Hematopoietic multipotent progenitor cell (in vitro differentiated cells): ENCODE results near the gene LCA5L. TPM values are rescaled to one million over a fixed set of nuclear protein-coding genes. Genes with fewer than 3 reads are reported as not detected.

Experiments
- DNase-seq, 3 donors: peaks; one replicate each; pipeline ENCODE4 v3.0.0-alpha.2; 2011 to 2015; ENCODE audit warnings: low read depth in 2 of 3, low spot score in 2 of 3
- total RNA-seq: library from RNA; depleted of rRNA; stranded (reverse); fragments of >200 nt; gene quantifications from one replicate; pipeline ENCODE4 v1.2.3, GENCODE V29; 2012

The LCA5L gene
- total RNA-seq = 0.27 TPM

DNA sequence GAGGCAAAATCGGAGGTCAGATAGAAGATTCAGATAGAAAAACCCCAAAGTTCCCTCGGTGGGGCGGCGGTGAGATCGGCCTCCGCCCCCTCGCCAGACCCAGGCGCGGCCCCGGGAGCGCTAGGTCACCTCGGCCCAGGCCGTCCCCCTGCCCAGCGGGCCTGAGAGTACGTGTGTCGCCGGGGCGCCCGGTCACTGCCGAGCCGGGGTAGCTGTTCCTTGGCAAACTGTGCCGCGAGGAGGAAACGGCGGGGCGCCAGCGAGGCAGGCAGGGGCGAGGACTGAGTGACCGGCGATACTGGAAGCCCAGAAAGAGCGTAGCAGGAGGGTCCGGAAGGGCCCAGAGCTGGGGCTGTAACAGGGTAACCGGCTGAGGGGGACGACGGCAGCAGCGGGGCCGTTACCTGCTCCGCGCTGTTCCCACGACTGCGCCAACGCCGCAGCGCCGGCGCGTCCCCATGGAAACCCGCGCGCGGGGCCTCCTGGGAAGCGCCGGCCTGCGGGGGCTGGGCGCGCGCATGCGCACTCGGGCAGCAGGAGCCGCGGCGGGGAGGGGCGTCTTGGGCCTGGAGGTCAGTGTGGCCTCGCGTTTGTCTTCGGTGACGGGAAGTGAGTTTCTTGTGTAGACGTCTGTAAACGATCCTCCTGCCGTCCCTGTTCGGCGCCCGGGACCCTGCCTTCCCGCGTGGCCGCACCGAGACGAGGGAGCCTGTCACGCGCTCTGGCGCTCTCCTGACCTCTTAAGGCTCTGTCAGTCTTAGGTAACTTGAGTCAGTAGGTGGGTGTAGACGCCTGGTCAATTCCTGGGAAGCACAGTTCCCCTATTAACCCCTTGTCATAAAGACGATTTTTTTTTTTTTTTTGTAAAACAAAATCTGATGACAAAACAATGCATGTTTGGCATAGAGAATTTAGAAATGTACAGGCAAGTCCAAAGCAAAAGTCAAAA, at the start of gene LCA5L:
LCA5L (minus strand) TSS at position 458 of the 949 bp plus-strand sequence. CDS start 17,285 bp downstream, outside the sequence.
- DNase-seq = peak; percentile 90 to 92 (median 91)

DNA sequence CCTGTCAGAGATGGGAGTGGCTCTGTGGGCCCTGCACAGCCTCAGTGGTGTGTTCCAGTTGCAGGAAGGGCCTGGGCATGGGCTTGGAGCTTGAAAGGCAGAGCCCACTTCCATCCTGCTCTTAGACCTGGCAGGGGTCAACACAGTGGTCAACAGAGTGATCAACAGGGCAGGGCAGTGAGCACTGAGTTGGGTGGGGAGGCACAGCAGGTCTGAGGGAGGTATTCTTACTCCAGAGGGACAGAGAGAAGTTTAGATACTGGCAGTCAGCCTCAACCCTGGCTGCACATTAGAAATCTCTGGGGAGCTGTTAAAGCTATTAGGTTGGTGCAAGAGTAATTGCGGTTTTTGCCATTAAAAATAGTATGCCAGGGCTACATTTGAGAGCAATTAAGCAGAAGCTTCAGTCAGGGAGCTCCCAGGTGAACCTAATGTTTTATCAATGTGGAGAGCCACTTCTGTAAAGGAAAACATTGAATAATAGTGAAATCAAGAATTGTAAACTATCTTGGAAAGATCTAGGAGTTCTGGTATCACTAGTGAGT, 43.9 kb upstream of the LCA5L start:
- no peak for DNase-seq

DNA sequence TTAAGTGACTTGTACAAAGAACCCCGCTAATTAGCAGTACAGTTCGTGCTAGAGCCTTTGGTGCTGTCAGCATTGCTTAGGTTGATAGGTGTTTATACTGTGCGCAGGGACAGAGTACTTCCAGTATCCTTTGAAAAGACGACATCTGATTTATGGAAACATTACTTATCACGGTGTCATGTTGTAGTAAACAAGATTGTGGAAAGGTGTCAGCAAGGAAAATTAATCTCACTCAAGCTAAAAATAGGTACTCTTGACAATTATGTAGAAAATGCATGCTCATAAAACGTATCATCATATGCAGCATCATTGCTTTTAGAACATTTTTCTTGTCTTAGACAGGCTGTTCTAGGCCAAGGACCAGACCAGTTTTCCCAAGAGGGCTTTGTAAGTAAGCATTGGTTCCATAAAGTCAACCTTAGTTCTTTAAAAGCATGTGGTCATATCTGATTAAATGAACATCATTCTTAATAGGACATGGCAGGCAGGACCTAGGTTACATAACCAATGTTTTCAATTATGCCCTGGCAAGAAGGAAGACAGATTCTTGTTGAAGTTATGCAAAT, 39.2 kb upstream of the LCA5L start:
- DNase-seq = no peak

DNA sequence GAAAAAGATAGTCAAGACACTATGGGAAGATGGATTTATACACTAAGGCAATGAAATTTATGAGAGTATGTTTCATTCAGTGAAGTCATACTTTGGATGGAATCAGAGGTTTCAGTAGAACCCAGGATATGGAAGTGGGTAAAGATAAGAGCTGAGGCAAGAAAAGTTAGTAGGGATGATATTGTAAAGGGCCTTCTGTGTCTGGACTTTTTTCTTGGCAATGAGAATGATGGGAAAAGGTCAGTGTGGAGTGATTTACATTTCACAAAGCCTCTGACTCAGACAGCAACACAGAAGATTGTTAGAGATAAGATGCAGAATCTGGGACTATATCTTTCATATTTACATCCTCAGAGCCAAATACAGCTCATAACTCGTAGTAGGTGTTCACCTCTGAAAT, 38.3 kb upstream of the LCA5L start:
- no peak for DNase-seq

DNA sequence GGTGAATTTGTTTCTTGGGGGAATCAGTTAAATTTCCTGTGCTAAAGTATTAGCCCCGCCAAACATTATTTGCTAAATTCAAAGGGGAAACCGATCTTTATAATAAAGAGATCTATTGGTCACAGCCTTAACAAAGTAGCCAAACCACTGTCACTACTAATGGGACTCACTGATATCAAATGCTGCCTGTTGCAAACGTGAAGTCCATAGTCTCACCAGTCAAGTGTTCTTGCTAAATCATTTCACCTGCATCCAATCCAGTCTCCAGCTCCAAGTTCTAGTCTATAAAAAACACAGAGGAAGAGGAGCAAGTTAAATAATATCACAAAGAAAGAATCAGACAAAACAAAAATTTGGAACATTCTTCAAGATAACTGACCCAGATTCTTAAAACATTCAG, 36.3 kb upstream of the LCA5L start:
- no peak for DNase-seq

DNA sequence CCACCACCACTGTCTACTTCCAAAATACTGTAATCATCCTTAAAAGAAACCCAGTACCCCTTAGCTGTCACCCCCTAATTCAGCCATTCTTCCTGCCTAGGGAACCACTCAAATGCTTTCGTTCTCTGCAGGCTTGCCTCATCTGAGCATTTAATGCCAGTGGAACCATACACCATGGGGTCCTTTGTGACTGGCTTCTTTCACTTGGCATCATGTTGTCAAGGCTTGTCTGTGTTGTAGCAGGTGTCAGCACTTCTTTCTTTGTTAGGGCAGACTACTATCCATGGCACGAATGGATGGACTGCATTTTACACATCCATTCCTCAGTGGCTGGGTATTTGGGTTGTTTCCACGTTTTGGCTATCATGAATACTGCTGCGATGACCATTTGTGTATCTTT, 34.7 kb upstream of the LCA5L start:
- no peak for DNase-seq

DNA sequence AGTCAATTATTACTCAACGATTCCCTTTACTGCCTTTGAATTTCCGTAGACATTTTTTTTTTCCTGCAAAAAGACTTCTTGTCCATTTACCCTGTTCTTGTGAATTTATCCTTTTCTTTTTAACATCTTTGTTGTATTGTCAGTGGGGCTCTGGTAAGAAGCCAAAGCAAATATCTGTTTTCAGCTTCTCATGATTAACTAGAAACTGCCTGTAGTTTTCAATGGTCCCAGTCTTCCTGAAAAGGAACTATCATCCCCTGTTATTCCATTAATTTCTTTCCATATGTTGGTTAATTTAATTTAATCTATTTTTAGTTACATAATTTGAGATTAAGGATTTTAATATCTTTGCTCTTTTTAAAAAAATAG, 34.2 kb upstream of the LCA5L start:
- no peak for DNase-seq

DNA sequence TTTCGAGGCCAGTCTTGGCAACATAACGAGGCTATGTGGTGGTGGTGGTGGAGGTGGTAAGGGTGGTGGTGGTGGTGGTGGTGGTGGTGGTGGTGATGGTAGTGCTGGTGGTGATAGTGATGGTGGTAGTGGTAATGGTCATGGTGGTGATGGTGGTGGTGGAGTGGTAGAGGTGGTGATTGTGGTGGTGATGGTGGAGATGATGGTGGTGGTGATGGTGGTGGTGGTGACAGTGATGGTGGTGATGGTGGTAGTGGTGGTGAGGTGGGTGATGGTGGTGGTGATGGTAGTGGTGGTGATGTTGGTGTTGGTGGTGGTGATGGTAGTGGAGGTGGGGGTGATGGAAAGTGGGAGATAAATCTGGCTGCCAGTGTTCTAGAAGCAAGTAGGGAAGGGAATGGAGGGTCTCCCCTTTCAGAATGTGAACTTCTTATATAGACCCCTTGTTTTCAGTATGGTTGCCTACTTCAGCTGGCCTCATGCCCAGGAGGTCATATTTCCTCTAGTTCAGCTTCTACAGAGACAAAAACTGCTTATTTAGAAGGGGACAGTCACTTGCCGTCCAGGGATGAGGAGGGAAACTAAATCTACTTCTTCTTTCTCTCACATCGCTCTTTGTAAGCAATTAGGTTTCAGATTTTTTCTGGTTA, 33.7 kb upstream of the LCA5L start:
- DNase-seq = no peak

DNA sequence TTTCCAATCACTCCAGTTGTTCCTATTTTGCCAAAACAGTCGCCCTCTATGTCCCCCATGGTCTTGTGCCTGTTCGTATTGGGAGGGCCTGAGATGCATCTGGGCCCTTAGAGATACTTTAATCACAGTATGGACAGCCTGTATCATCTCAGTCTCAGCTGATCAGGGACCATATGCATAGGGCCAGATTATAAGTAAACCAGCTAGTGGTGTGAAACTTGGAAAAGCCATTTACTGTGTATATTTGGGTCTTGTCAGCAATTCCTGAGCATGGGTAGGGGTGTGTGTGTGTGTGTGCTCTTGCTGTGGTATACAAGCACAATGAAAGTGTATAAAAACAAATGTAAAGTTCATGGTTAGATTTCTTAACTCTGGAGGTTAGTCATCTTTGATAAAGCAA, 29.0 kb upstream of the LCA5L start:
- DNase-seq = no peak

DNA sequence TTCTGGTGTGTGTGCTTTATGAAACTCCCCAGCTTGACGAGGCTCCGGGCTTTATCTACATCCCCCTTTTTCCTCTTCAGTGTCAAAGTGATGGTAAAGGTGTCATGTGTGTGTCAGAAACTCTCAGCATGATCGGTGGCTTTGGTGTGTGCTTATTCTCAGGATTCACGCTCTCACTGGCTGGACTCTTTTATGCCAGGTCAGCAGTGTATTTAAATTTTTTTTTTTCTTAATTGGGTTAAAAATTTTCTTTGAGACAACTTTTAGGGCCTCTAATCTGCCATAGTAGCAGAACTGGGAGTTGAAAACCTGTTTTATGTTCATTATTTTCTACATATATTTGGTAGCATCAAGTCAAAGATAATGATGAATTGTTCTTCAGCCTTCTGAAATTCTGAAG, 27.2 kb upstream of the LCA5L start:
- DNase-seq = no peak

DNA sequence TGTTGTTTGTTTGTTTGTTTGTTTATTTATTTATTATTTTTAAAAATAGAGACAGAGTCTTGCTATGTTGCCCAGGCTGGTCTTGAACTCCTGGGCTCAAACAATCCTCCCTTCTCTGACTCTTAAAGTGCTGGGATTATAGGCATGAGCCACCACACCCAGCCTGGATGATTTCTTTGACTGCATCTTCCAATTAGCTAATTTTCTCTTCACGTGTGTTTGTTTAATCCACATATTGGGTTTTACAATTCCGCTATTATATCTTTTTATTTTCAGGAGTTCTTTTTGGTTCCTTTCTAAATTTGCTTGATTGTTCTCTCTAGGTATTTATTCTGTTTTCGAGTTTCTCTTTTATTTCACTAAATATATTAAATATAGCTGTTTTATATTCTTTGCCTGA, 26.0 kb upstream of the LCA5L start:
- no peak for DNase-seq

DNA sequence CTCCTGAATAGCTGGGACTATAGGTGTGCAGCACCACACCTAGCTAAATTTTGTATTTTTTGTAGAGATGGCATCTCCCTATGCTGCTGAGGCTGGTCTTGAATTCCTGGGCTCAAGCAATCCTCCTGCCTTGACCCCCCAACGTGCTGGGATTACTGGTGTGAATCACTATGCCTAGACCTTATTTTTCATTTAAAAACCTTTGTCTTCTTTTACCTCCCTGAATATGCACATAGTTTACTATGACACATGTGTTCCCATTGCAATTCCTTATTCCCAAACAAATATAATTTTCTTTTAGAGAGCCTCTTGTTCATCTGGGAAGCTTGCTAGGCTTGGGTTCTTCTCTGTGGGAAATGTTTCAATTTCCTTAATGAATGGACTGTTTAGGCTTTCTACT, 23.0 kb upstream of the LCA5L start:
- DNase-seq = no peak

DNA sequence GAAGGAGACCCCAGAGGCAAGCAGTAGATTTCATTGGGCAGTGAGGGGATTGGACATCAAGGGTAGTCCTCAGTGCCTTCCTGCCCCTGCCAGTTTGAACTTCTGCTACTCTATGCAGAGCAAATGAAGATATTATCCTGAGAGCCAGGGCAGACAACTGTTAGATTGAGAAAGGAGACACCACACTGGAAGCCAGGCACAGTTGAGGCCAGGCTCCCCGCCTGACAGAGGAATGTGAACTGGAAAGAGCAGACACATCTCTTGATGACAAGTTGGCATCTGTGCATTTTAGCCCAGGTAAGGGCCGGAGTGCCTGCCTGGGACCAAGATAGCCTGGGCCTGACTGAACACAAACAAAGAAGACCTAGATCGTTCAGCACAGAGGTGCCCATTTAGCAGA, 22.2 kb upstream of the LCA5L start:
- DNase-seq = no peak

DNA sequence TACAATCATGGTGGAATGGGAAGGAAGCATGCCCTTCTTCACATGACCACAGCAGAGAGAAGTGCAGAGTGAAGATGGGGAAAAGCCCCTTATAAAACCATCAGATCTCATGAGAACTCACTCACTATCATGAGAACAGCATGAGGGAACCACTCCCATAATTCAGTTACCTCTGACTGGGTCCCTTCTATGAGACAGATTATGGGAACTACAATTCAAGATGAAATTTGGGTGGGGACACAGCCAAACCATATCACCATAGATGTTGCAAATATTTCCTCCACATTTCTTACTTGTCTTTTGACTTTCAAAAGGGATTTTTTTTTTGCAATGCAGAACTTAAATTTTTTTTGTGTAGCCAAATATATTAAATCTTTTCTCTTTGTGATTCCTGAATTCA, 21.0 kb upstream of the LCA5L start:
- no peak for DNase-seq

DNA sequence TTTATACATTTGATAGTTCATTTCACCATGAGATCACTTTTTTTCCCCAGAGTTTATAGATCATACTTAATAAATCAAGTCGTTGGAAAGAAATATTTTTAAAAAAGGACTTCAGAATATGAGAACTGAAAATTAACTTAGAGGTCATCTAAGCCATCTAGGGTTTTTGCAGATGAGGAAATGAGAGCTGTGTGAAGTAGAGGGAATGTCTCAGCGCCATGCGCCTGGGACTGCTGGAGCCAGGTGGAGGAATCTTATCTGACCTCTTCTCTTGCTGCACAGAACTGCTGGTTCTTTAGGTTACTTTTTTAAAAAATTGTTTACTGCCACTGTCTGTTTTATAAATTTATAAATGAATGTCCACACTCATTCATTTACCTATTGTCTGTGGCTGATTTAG, 17.7 kb upstream of the LCA5L start:
- DNase-seq = no peak

DNA sequence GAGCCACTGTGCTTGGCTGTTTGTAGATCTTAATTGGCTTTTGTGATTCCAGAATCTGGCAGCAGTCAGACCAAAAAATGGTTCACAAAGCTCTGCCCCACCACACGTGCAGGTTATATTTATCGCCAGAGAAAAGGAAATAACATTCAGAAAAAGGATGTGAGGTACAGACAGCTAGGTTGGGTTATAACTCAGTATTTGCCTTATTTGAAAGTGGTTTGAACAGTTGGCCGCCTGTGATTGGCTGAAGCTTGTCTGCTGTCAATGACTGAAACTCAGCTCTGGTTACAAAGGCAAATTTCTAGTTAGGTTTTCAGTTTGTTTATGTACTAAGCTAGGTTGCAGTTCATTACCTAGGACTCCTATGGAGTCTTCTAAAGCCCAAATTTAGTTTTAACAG, 15.8 kb upstream of the LCA5L start:
- no peak for DNase-seq

DNA sequence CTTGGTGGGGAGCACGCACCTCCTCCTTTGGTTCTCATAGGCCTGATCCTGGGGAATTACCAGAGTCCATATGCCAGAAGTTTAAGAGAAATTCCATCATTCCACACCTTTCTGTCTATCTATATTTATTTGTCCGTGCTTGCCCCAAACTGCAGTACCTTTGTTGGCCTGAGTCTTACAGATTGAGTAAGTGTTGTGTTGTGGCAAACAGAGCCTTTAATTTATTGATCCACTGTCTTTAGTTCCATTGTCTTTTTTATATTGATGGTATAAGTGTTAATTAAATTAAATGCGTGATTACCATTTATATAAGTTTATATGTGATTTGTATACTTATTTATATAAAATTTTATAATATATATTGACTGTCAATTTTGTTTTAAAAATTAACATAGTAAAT, 11.1 kb upstream of the LCA5L start:
- no peak for DNase-seq

DNA sequence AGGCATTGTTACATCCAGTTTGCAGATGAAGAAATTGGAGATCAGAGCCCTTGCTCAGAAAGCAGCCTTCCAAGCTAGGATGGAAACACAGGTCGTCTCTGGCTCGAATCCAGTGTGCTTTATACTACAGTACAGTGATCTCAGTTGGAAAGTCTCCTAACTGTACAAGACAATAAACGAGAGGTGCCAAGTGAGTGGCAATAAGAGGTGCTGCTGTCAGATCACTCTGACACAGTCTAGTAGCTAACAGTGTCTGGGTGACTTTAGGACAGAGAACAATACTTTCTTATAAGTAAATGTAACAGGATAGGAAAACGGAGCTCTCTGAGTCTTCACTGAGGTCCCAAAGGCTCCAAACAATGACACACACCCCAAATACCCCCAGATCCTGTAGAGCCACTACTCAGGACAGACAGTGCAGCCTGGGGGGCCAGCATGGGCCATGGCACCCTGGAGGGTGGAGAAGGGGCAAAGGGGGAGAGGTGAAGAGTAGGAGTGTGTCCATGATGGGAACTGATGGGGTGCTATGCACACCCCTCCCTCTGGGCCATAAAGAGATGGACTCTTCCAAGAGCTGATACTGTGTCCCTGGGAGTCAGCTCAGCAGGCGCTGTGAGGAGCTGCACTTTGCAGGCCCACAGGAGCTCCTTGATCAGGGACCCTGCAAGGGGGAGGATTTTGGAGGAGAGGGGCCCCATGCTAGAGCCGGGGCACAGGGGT, 9.5 kb upstream of the LCA5L start:
- DNase-seq = no peak

DNA sequence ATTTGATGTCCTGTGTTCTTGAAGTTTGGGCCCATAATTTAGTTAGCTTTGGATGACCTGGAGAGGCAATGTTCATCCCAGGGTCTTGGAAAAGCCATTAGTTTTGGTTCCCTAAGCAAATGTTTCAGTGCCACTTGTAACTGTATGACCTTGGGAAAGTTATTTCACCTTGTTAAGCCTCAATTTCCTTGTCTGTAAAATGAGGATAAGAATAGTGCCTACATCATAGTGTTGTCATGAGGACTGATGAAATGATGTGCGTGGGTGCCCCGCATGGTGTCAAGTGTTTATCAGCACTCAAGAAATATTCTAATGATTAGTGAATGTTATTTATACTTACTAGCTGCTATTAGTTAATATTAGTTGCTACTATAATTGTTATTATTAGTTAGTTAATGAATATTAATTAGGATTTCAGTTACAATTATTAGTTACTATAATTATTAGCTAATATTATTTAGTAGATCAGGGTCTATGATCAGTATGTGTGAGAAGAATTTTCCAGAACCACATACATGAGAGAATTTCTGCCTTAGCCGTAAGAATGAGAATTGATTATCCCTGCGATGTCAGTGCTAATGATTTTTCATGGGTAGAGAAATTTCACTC, 8.1 kb upstream of the LCA5L start:
- no peak for DNase-seq

DNA sequence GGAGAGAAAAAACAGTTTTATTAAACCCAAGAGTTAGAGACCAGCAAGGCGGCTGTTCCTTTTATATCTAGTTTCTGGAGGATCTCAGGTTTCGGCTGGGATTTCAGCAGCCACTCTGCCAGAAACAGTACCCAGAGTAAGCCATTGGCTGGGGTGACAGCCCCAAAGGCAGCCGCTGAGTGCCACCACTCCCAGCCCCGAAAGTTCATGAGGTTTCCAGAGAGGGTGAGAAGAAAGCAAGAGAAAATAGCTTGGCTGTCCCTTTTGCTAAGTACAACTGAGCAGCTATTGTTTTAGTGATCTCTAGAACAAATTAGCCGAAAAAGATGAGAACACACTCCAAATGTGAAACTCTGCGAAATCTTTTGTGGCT, 7.4 kb upstream of the LCA5L start:
- DNase-seq = no peak
